Measurements from ENCODE around the gene CBL. TPM values are rescaled to one million over a fixed set of nuclear protein-coding genes. Genes with fewer than 3 reads are reported as not detected.
A peak's percentile ranks its signal among the peaks of the same experiment; 100 is the strongest.

Gene CBL
- total and polyA plus RNA-seq, 2 donors from 2014 or later = 2.0 to 20.6 TPM

GRCh38 chr11:119332111-119332765 lies 126.1 kb downstream of the CBL start:
- intact Hi-C loops (cut with DNase I) = no loop called here
- H3K9me3 ChIP-seq (ENCODE audit: control insufficient read depth in 2 of 3, insufficient read depth in 1 of 3, low read length in 3 of 3) = no peaks in the 10 kb centered on the region

GRCh38 chr11:119334174-119334930 lies 128.2 kb downstream of the CBL start, which contains the start of gene RNF26:
Gene RNF26 (plus strand): TSS chr11:119334527. CDS start chr11:119335123, 596 bp downstream.
- Histone ChIP-seq H3K4me3 (ENCODE audit: low read length in 3 of 3) (peak within 1 kb of the TSS; percentile 83 to 94 (median 90)), H3K27ac (ENCODE audit: low read depth in 2 of 2, low read length in 2 of 2) (peak within 1 kb of the TSS; percentile 56 to 68), H3K9me3 (ENCODE audit: control insufficient read depth in 2 of 3, insufficient read depth in 1 of 3, low read length in 3 of 3) (no peaks in the 10 kb centered on the region), H3K4me1 (ENCODE audit: control insufficient read depth in 2 of 3, insufficient read depth in 2 of 3, low read depth in 1 of 3, low read length in 3 of 3) (peaks cover 0 to 26% (median 14%) of the 10 kb centered on the region in 3 donors), H3K27me3 (ENCODE audit: control insufficient read depth, insufficient read depth, low read length) (no peaks in the 10 kb centered on the region), H3K36me3 (ENCODE audit: control insufficient read depth in 2 of 3, insufficient read depth in 3 of 3, low read length in 3 of 3) (no peaks in the 10 kb centered on the region), H3K9ac (ENCODE audit: low read length in 3 of 3) (peak within 1 kb of the TSS; percentile 78 to 90 (median 86))
- no peak for TF ChIP-seq CTCF (IDR thresholded peaks at IDR 0.05; ENCODE audit: borderline replicate concordance, extremely low read depth, insufficient read depth)
- intact Hi-C loops (cut with DNase I) = no loop called here
- DNase-seq (peak; percentile 96 to 99 (median 98)), FAIRE-seq (peak; percentile 99)

More at GRCh38 chr11:119332111-119332765, 126.1 kb downstream of the CBL start:
- Histone ChIP-seq H3K4me3 (ENCODE audit: low read length in 3 of 3) (no peak overlapping the region), H3K9ac (ENCODE audit: low read length in 3 of 3) (no peak overlapping the region), H3K27me3 (ENCODE audit: control insufficient read depth, insufficient read depth, low read length) (no peaks in the 10 kb centered on the region), H3K4me1 (ENCODE audit: control insufficient read depth in 2 of 3, insufficient read depth in 2 of 3, low read depth in 1 of 3, low read length in 3 of 3) (peaks cover 0 to 14% (median 8%) of the 10 kb centered on the region in 3 donors), H3K36me3 (ENCODE audit: control insufficient read depth in 2 of 3, insufficient read depth in 3 of 3, low read length in 3 of 3) (no peaks in the 10 kb centered on the region), H3K27ac (ENCODE audit: low read depth in 2 of 2, low read length in 2 of 2) (no peak overlapping the region)
- no peak for TF ChIP-seq CTCF (IDR thresholded peaks at IDR 0.05; ENCODE audit: borderline replicate concordance, extremely low read depth, insufficient read depth)
- DNase-seq (peak in 1 of 5 donors; percentile 11), FAIRE-seq (no peak)

- Histone ChIP-seq H3K4me1 (ENCODE audit: control insufficient read depth in 2 of 3, insufficient read depth in 2 of 3, low read depth in 1 of 3, low read length in 3 of 3) (peaks cover 0 to 30% (median 14%) of the 10 kb centered on the region in 3 donors), H3K36me3 (ENCODE audit: control insufficient read depth in 2 of 3, insufficient read depth in 3 of 3, low read length in 3 of 3) (no peaks in the 10 kb centered on the region), H3K27me3 (ENCODE audit: control insufficient read depth, insufficient read depth, low read length) (no peaks in the 10 kb centered on the region), H3K27ac (ENCODE audit: low read depth in 2 of 2, low read length in 2 of 2) (no peak overlapping the region), H3K9ac (ENCODE audit: low read length in 3 of 3) (peak overlapping the region; percentile 78 to 90 (median 86)), H3K4me3 (ENCODE audit: low read length in 3 of 3) (peak overlapping the region; percentile 83 to 94 (median 90)), H3K9me3 (ENCODE audit: control insufficient read depth in 2 of 3, insufficient read depth in 1 of 3, low read length in 3 of 3) (no peaks in the 10 kb centered on the region)
- intact Hi-C loops (cut with DNase I) = no loop called here
- DNase-seq (peak in 1 of 5 donors; percentile 52), FAIRE-seq (no peak)
- no peak for TF ChIP-seq CTCF (IDR thresholded peaks at IDR 0.05; ENCODE audit: borderline replicate concordance, extremely low read depth, insufficient read depth)
Observed at GRCh38 chr11:119335091-119335654, 129.0 kb downstream of the CBL start.

All from kidney (tissue), 14 donors.